Heart left ventricle (tissue), 16 donors: ENCODE measurements around the gene RTTN. TPM values are rescaled to one million over a fixed set of nuclear protein-coding genes. Genes with fewer than 3 reads are reported as not detected.

Source experiments
- ATAC-seq, 4 donors: fragments of 200-7000 bp; cut with Tn5 transposase; one replicate each; pipeline ENCODE4 v1.9.1; 2020 to 2022; ENCODE audit warnings: moderate library complexity in 4 of 4, mild to moderate bottlenecking in 3 of 4, moderate number of reproducible peaks in 1 of 4
- DNase-seq, 5 donors: peaks; one replicate each; pipeline ENCODE4 v3.0.0-alpha.2; 2020
- H3K27ac ChIP-seq, 12 donors: fragments of 200-600 bp; sonication (generic) in 4 of 12; one replicate each; pipeline versions ENCODE4 v1.5.0 to v1.8.0; 2016 to 2022; ENCODE audit warnings: mild to moderate bottlenecking in 2 of 12
- H3K27me3 ChIP-seq, 9 donors: fragments of 200-600 bp; sonication (generic) in 2 of 9; one replicate each; pipeline versions ENCODE4 v1.5.1 to v1.8.0; 2016 to 2022; ENCODE audit warnings: mild to moderate bottlenecking in 3 of 9
- H3K36me3 ChIP-seq, 9 donors: fragments of 200-600 bp; sonication (generic) in 2 of 9; one replicate each; pipeline versions ENCODE4 v1.5.0 to v1.8.0; 2018 to 2022; ENCODE audit warnings: mild to moderate bottlenecking in 2 of 9
- H3K4me1 ChIP-seq, 12 donors: fragments of 200-600 bp; sonication (generic) in 4 of 12; one replicate each; pipeline versions ENCODE4 v1.5.0 to v1.8.0; 2016 to 2022; ENCODE audit warnings: mild to moderate bottlenecking in 3 of 12
- H3K4me3 ChIP-seq, 12 donors: fragments of 200-600 bp; sonication (generic) in 4 of 12; one replicate each; pipeline versions ENCODE4 v1.5.0 to v1.8.0; 2017 to 2022; ENCODE audit warnings: mild to moderate bottlenecking in 9 of 12, moderate library complexity in 4 of 12
- H3K9me3 ChIP-seq, 12 donors: fragments of 200-600 bp; sonication (generic) in 4 of 12; one replicate each; pipeline versions ENCODE4 v1.5.0 to v1.8.0; 2016 to 2022; ENCODE audit warnings: mild to moderate bottlenecking in 1 of 12
- CTCF ChIP-seq, 12 donors: fragments of 200-600 bp; sonication (generic) in 4 of 12; IDR thresholded peaks; one replicate each; pipeline versions ENCODE4 v1.5.0 to v1.8.0; 2018 to 2022; ENCODE audit warnings: antibody characterized with exemption in 12 of 12, mild to moderate bottlenecking in 5 of 12
- POLR2A ChIP-seq, 2 donors: fragments of 450-650 bp; IDR thresholded peaks; one replicate each; pipeline ENCODE4 v1.6.1; 2017; ENCODE audit warnings: antibody characterized with exemption in 2 of 2, mild to moderate bottlenecking in 2 of 2, moderate library complexity in 2 of 2
- WGBS, 4 donors: extraction: QIAGEN DNeasy Blood & Tissue Kit in 2 of 4; methylation state at CpG; one replicate each; pipeline versions ENCODE4 v1.1.5 to v1.1.7; 2013 to 2018; 5-methylcytosine and 5-hydroxymethylcytosine counted together
- intact Hi-C, 10 donors: fragments of 100-400 bp; cut with DNase I; formaldehyde crosslinking; loops; one replicate each; pipeline versions ENCODE4 v1.11.1 to v1.14.2; 2022
- polyA plus RNA-seq, 2 donors: library from polyadenylated mRNA; stranded (reverse); fragments of 200-250 nt; gene quantifications; one replicate each; pipeline ENCODE4 v1.2.3, GENCODE V29; 2013
- total RNA-seq, 9 donors: library from RNA; depleted of rRNA in 2 of 9; stranded (reverse); fragments of >200 nt in 2 of 9; fragmentation: NEBNext Ultra II Directional in 3 of 9; extraction: Animal tissue kit (Norgen Biotek cat#: 25700) in 3 of 9; gene quantifications; one replicate each; pipeline versions ENCODE4 v1.1.0 to v1.2.4, GENCODE V29; 2016 to 2023
- donor health status: ischemic (EF 13 %, LVEDD 7.1; RV severe dilation, severe dysfunction).
- donor health status: healthy with polysubstance abuse.
- donor health status: DM: no; HTN: yes; CAD: no.
- donor health status: DM: no; HTN: no; CAD: no.
- donor health status: ischemic (EF 25% LVEDD 6.9; RV normal size, moderate dysfunction).
- donor health status: ischemic (EF 25% LVEDD 5.7; RV mildly dilated, moderate dysfunction).
- donor health status: healthy.
- donor health status: DM: yes; HTN: yes; CAD: no.
- donor health status: ischemic (EF 35%, LVEDD 5.7; RV mildly dilated, moderate dysfunction).
- donor health status: nonischemic (EF 11% LVEDD 7.7; RV severe dilation, severe dysfunction).
- donor health status: DM: yes; HTN: yes; CAD: no.
- donor health status: PGD.
- donor health status: ischemic (EF 29% LVEDD 5.4; RV normal size, mild dysfunction).
- donor health status: nonischemic (EF 23%, LVEDD 6.1; RV moderate dilation, normal function).

RTTN gene
- total and polyA plus RNA-seq, 11 donors = 5.8 to 14.3 (median 8.1) TPM

- H3K4me3 ChIP-seq = no peak overlapping the region
- H3K4me1 ChIP-seq = no peaks in the 10 kb centered on the region
- H3K36me3 ChIP-seq = peaks cover 0 to 21% (median 7%) of the 10 kb centered on the region in 9 donors
- ATAC-seq (no peak), DNase-seq (no peak)
- no peak overlapping the region for H3K27ac ChIP-seq
- no peaks in the 10 kb centered on the region for H3K9me3 ChIP-seq
- intact Hi-C loops = loop anchor here in 1 of 10 donors (10.0 kb wide), 1 partner anchor 225 kb away; no protein-coding TSS in a partner anchor
- H3K27me3 ChIP-seq = no peaks in the 10 kb centered on the region
- no peak for TF ChIP-seq POLR2A (IDR thresholded peaks at IDR 0.05)
- no peak for TF ChIP-seq CTCF (IDR thresholded peaks at IDR 0.05)
These were observed 136.1 kb downstream of the RTTN start for GRCh38 chr18:70069382-70069781.

GRCh38 chr18:70068981-70069380, 136.5 kb downstream of the RTTN start:
- no peak for DNase-seq
- intact Hi-C loops = loop anchor here in 1 of 10 donors (10.0 kb wide), 1 partner anchor 224 kb away; no protein-coding TSS in a partner anchor
- H3K27ac ChIP-seq = no peak overlapping the region

GRCh38 chr18:70059684-70060083, 145.8 kb downstream of the RTTN start:
- Histone ChIP-seq H3K4me3 (no peak overlapping the region), H3K27me3 (no peaks in the 10 kb centered on the region), H3K36me3 (peaks cover 0 to 45% (median 17%) of the 10 kb centered on the region in 9 donors), H3K4me1 (peaks cover 0 to 3% (median 0%) of the 10 kb centered on the region in 12 donors), H3K9me3 (no peaks in the 10 kb centered on the region), H3K27ac (no peak overlapping the region)
- ATAC-seq = no peak
- intact Hi-C loops = loop anchor here in 3 of 10 donors (10.0 kb wide), 2 partner anchors 55 to 215 kb away; no protein-coding TSS in a partner anchor
- TF ChIP-seq CTCF (IDR thresholded peaks at IDR 0.05) = no peak
- TF ChIP-seq POLR2A (IDR thresholded peaks at IDR 0.05) = no peak
- DNase-seq = no peak
- WGBS, 4 donors = 93 to 95% (median 94%) methylated on average over 3 of the region's 3 CpGs

More at GRCh38 chr18:70068981-70069380, 136.5 kb downstream of the RTTN start:
- Histone ChIP-seq H3K4me1 (no peaks in the 10 kb centered on the region), H3K9me3 (no peaks in the 10 kb centered on the region), H3K4me3 (no peak overlapping the region), H3K27me3 (no peaks in the 10 kb centered on the region), H3K36me3 (peaks cover 0 to 22% (median 6%) of the 10 kb centered on the region in 9 donors)
- TF ChIP-seq CTCF (IDR thresholded peaks at IDR 0.05) = no peak
- no peak for TF ChIP-seq POLR2A (IDR thresholded peaks at IDR 0.05)
- ATAC-seq = no peak

GRCh38 chr18:70058916-70059315, 146.6 kb downstream of the RTTN start:
- DNase-seq = no peak
- Histone ChIP-seq H3K4me3 (no peak overlapping the region), H3K36me3 (peaks cover 0 to 49% (median 17%) of the 10 kb centered on the region in 9 donors), H3K9me3 (no peaks in the 10 kb centered on the region), H3K4me1 (peaks cover 0 to 3% (median 0%) of the 10 kb centered on the region in 12 donors), H3K27me3 (no peaks in the 10 kb centered on the region), H3K27ac (no peak overlapping the region)
- intact Hi-C loops = loop anchor here in 2 of 10 donors (10.0 kb wide), 2 partner anchors 54 to 214 kb away; no protein-coding TSS in a partner anchor
- TF ChIP-seq CTCF (IDR thresholded peaks at IDR 0.05) (no peak), POLR2A (IDR thresholded peaks at IDR 0.05) (no peak)
- ATAC-seq = no peak
